K562 (cell line): Measurements from ENCODE around the gene PCDH1. TPM values are rescaled to one million over a fixed set of nuclear protein-coding genes. Genes with fewer than 3 reads are reported as not detected.

ENCODE experiments used
- DPF2 ChIP-seq: fragments of 450-650 bp; IDR thresholded peaks from 2 replicates; pipeline ENCODE4 v1.6.1; 2016
- EGR1 ChIP-seq: fragments of 450-650 bp; conservative IDR thresholded peaks from 2 replicates; pipeline ENCODE4 v1.6.1; 2017; ENCODE audit warnings: mild to moderate bottlenecking
- ERF ChIP-seq: fragments of 450-650 bp; formaldehyde crosslinking; IDR thresholded peaks from 2 replicates; pipeline ENCODE4 v1.4.0; 2020; ENCODE audit warnings: mild to moderate bottlenecking, mixed read lengths
- ESRRA ChIP-seq: fragments of 450-650 bp; IDR thresholded peaks from 2 replicates; pipeline ENCODE4 v1.6.1; 2014; ENCODE audit warnings: low read depth, mild to moderate bottlenecking, moderate library complexity, borderline replicate concordance
- HBP1 ChIP-seq: fragments of 450-650 bp; formaldehyde crosslinking; IDR thresholded peaks from 2 replicates; pipeline ENCODE4 v1.4.0; 2022; ENCODE audit warnings: missing genetic modification characterization
- JUNB ChIP-seq: fragments of 450-650 bp; formaldehyde crosslinking; conservative IDR thresholded peaks from 2 replicates; pipeline ENCODE4 v1.4.0; 2020; ENCODE audit warnings: mild to moderate bottlenecking
- MBD2 ChIP-seq: sonication (generic); IDR thresholded peaks from 2 replicates; pipeline ENCODE4 v1.6.1; 2016; ENCODE audit warnings: low read depth, borderline replicate concordance
- MEF2D ChIP-seq: conservative IDR thresholded peaks from 2 replicates; pipeline ENCODE4 v1.6.1; 2016; ENCODE audit warnings: low read depth, missing genetic modification characterization, missing compliant biosample characterization
- NKRF ChIP-seq: fragments of 450-650 bp; IDR thresholded peaks from 2 replicates; pipeline ENCODE4 v1.6.1; 2016; ENCODE audit warnings: borderline replicate concordance
- NONO ChIP-seq, 2 experiments: fragments of 200-400 bp in 1 of 2; fragments of 450-650 bp in 1 of 2; formaldehyde crosslinking in 1 of 2; IDR thresholded peaks; 2 replicates each; pipeline ENCODE4 v1.6.1; 2017; ENCODE audit warnings: low read depth in 2 of 2, mild to moderate bottlenecking in 2 of 2, moderate library complexity in 2 of 2, low read length in 1 of 2
- NR2C2 ChIP-seq, 2 experiments: fragments of 200-800 bp in 1 of 2; sonication (Bioruptor generic) in 1 of 2; sonication (generic) in 1 of 2; formaldehyde crosslinking in 1 of 2; IDR thresholded peaks; 2 replicates each; pipeline versions ENCODE4 v1.6.1 to v1.8.0; 2016 to 2022; ENCODE audit warnings: mild to moderate bottlenecking in 1 of 2, missing compliant biosample characterization in 1 of 2, missing genetic modification characterization in 1 of 2, missing genetic modification reagents in 1 of 2
- PKNOX1 ChIP-seq: fragments of 450-650 bp; IDR thresholded peaks from 2 replicates; pipeline ENCODE4 v1.6.1; 2016
- PML ChIP-seq: IDR thresholded peaks from 2 replicates; pipeline ENCODE4 v1.6.1; 2012; ENCODE audit warnings: low read length, inconsistent platforms
- POLR2H ChIP-seq: IDR thresholded peaks from 2 replicates; pipeline ENCODE4 v1.6.1; 2016; ENCODE audit warnings: missing genetic modification characterization, low read depth, mild to moderate bottlenecking, control low read depth, missing compliant biosample characterization, moderate library complexity
- SMAD1 ChIP-seq: fragments of 150-350 bp; IDR thresholded peaks from 2 replicates; pipeline ENCODE4 v1.6.1; 2014; ENCODE audit warnings: low read length, low read depth; ENCODE audit not compliant: partially characterized antibody
- SMARCA5 ChIP-seq: fragments of 450-650 bp; IDR thresholded peaks from 2 replicates; pipeline ENCODE4 v1.6.1; 2016
- SMARCE1 ChIP-seq: fragments of 450-650 bp; IDR thresholded peaks from 2 replicates; pipeline ENCODE4 v1.7.1; 2016; ENCODE audit warnings: mild to moderate bottlenecking
- SPI1 ChIP-seq: IDR thresholded peaks from 2 replicates; pipeline ENCODE4 v1.6.1; 2011; ENCODE audit warnings: low read depth, low read length, control low read depth, borderline replicate concordance
- STAT5B ChIP-seq: fragments of 250-450 bp; sonication (Bioruptor Pico); IDR thresholded peaks from 2 replicates; pipeline ENCODE4 v1.8.0; 2021; ENCODE audit warnings: mild to moderate bottlenecking, inconsistent platforms
- YY1 ChIP-seq, 3 experiments: IDR thresholded peaks; 2 replicates each; pipeline ENCODE4 v1.6.1; 2011; ENCODE audit warnings: low read length in 2 of 3, mild to moderate bottlenecking in 2 of 3, moderate library complexity in 2 of 3, borderline replicate concordance in 1 of 3, control low read depth in 1 of 3, low read depth in 1 of 3; ENCODE audit not compliant: insufficient read depth in 3 of 3, insufficient replicate concordance in 2 of 3, control insufficient read depth in 1 of 3, insufficient read length in 1 of 3; ENCODE audit errors: extremely low read depth in 1 of 3
- ZFX ChIP-seq: sonication (generic); formaldehyde crosslinking; IDR thresholded peaks from 2 replicates; pipeline ENCODE4 v1.8.0; 2022; ENCODE audit warnings: mild to moderate bottlenecking, missing genetic modification reagents, moderate library complexity
- ZNF263 ChIP-seq: sonication (generic); formaldehyde crosslinking; IDR thresholded peaks from 2 replicates; pipeline ENCODE4 v1.8.0; 2022; ENCODE audit warnings: mild to moderate bottlenecking, missing genetic modification reagents, borderline replicate concordance
- ZNF77 ChIP-seq: fragments of 250-450 bp; sonication (Bioruptor Pico); IDR thresholded peaks from 2 replicates; pipeline ENCODE4 v1.5.0; 2020
- polyA plus RNA-seq, 8 experiments: library from polyadenylated mRNA; depleted of rRNA in 4 of 8; stranded (reverse) in 5 of 8; unstranded in 3 of 8; fragments of >200 nt; fragmentation: Nextera tagmentation in 2 of 8; fragmentation: Illumina TruSeq in 1 of 8; extraction: Ambion mirVana in 2 of 8; extraction: Trizol in 1 of 8; gene quantifications; 2 replicates each; pipeline versions ENCODE4 v1.2.1 to v1.2.3, GENCODE V29; 2011 to 2014; ENCODE audit warnings: inconsistent platforms in 1 of 8, missing spikeins in 1 of 8
- total RNA-seq, 7 experiments: library from RNA; depleted of rRNA in 6 of 7; stranded (reverse); fragments of >200 nt in 6 of 7; fragmentation: Illumina TruSeq in 2 of 7; extraction: Trizol in 2 of 7; gene quantifications; 2 replicates each; pipeline versions ENCODE4 v1.2.1 to v1.2.3, GENCODE V29; 2011 to 2021; ENCODE audit warnings: low replicate concordance in 1 of 7

The PCDH1 gene
- total and polyA plus RNA-seq, 9 of the 15 experiments (the other 6 are each of a cell fraction or from before 2014, with no cell fraction given) = 0.11 to 3.6 (median 1.9) TPM; not detected in 1

- TF ChIP-seq NKRF = peak; percentile 74
- 0 out of 2 replicates have a peak, but pooled peaks have one; percentile 46 for TF ChIP-seq NR2C2 (CRISPR knock-in tag; IDR thresholded peaks at IDR 0.05)
- peak; percentile 43 for TF ChIP-seq NR2C2 (tag; IDR thresholded peaks at IDR 0.05)
- no peak for TF ChIP-seq ZNF77 (CRISPR knock-in tag)
- TF ChIP-seq NONO (IDR thresholded peaks at IDR 0.05; ENCODE audit: low read depth in 2 of 2, low read length in 1 of 2) = peak in 1 of 2 experiments; percentile 25; a peak in 1 of 4 replicates
- TF ChIP-seq SMARCE1 = peak; percentile 33; the same call in 1 of the 2 replicates
- no peak for TF ChIP-seq ERF (CRISPR knock-in tag)
- TF ChIP-seq SMAD1 = peak; percentile 74
- TF ChIP-seq ZFX (CRISPR knock-in tag) = peak; percentile 81
- TF ChIP-seq ZNF263 (CRISPR knock-in tag) = 0 out of 2 replicates have a peak, but pooled peaks have one; percentile 21
- peak; percentile 85 for TF ChIP-seq EGR1
- TF ChIP-seq POLR2H (tag) = peak; percentile 88
- peak; percentile 55; the same call in 1 of the 2 replicates for TF ChIP-seq PML
- TF ChIP-seq HBP1 (CRISPR knock-in tag) = 0 out of 2 replicates have a peak, but pooled peaks have one; percentile 47
- TF ChIP-seq PKNOX1 = 0 out of 2 replicates have a peak, but pooled peaks have one; percentile 26
- TF ChIP-seq SPI1 = peak; percentile 94
- no peak for TF ChIP-seq STAT5B (CRISPR knock-in tag)
- peak in 2 of 3 experiments; percentile 21 to 48 for TF ChIP-seq YY1 (IDR thresholded peaks at IDR 0.05; ENCODE audit: borderline replicate concordance in 1 of 3, control insufficient read depth in 1 of 3, extremely low read depth in 1 of 3, insufficient read depth in 3 of 3, insufficient read length in 1 of 3, insufficient replicate concordance in 2 of 3, low read depth in 1 of 3, low read length in 2 of 3)
- no peak for TF ChIP-seq MEF2D
- TF ChIP-seq DPF2 = peak; percentile 68
- TF ChIP-seq ESRRA = peak; percentile 44; the same call in 1 of the 2 replicates
- TF ChIP-seq SMARCA5 = peak; percentile 55; the same call in 1 of the 2 replicates
- no peak for TF ChIP-seq JUNB
- peak; percentile 26; the same call in 1 of the 2 replicates for TF ChIP-seq MBD2
Measured at GRCh38 chr5:141849415-141850243, 28.6 kb downstream of the PCDH1 start (continued).
